HepG2 (cell line): ENCODE data around the gene SPN. TPM values are rescaled to one million over a fixed set of nuclear protein-coding genes. Genes with fewer than 3 reads are reported as not detected.

ENCODE experiments used
- ATF7 ChIP-seq, 2 experiments: fragments of 450-650 bp in 1 of 2; sonication (generic) in 1 of 2; formaldehyde crosslinking in 1 of 2; IDR thresholded peaks; 2 replicates each; pipeline versions ENCODE4 v1.4.0 to v1.6.1; 2016 to 2020; ENCODE audit warnings: antibody characterized with exemption in 1 of 2, mild to moderate bottlenecking in 1 of 2, missing genetic modification reagents in 1 of 2
- CHD4 ChIP-seq: fragments of 200-600 bp; sonication (generic); IDR thresholded peaks from 2 replicates; pipeline ENCODE4 v1.7.0; 2017; ENCODE audit warnings: mild to moderate bottlenecking, low read length, borderline replicate concordance
- DNMT3B ChIP-seq: conservative IDR thresholded peaks from 2 replicates; pipeline ENCODE4 v1.6.1; 2016; ENCODE audit warnings: missing biosample characterization, control low read depth
- ELF1 ChIP-seq: sonication (generic); formaldehyde crosslinking; IDR thresholded peaks from 2 replicates; pipeline ENCODE4 v1.4.0; 2020; ENCODE audit warnings: missing genetic modification reagents
- GLI4 ChIP-seq: sonication (generic); formaldehyde crosslinking; IDR thresholded peaks from 2 replicates; pipeline ENCODE4 v1.5.1; 2020; ENCODE audit warnings: missing genetic modification reagents, mild to moderate bottlenecking, moderate library complexity, borderline replicate concordance
- HMG20B ChIP-seq: conservative IDR thresholded peaks from 2 replicates; pipeline ENCODE4 v1.6.1; 2016; ENCODE audit warnings: missing genetic modification reagents, missing compliant biosample characterization
- MEF2D ChIP-seq: sonication (generic); formaldehyde crosslinking; IDR thresholded peaks from 2 replicates; pipeline ENCODE4 v1.5.1; 2020; ENCODE audit warnings: mild to moderate bottlenecking, missing genetic modification reagents
- RBM22 ChIP-seq: fragments of 200-400 bp; formaldehyde crosslinking; optimal IDR thresholded peaks from 2 replicates; pipeline ENCODE3; 2017; ENCODE audit warnings: mild to moderate bottlenecking, low read length, moderate library complexity
- SNAI1 ChIP-seq: sonication (generic); formaldehyde crosslinking; IDR thresholded peaks from 2 replicates; pipeline ENCODE4 v1.5.0; 2020; ENCODE audit warnings: mild to moderate bottlenecking, missing genetic modification reagents, borderline replicate concordance
- TRIM24 ChIP-seq: sonication (generic); formaldehyde crosslinking; IDR thresholded peaks from 2 replicates; pipeline ENCODE4 v1.8.0; 2022; ENCODE audit warnings: mild to moderate bottlenecking, missing genetic modification reagents
- YEATS4 ChIP-seq: sonication (generic); formaldehyde crosslinking; IDR thresholded peaks from 2 replicates; pipeline ENCODE4 v1.4.0; 2020; ENCODE audit warnings: missing genetic modification reagents, borderline replicate concordance
- ZNF18 ChIP-seq: sonication (generic); formaldehyde crosslinking; IDR thresholded peaks from 2 replicates; pipeline ENCODE4 v1.8.0; 2022; ENCODE audit warnings: mild to moderate bottlenecking, missing genetic modification reagents; ENCODE audit not compliant: insufficient replicate concordance
- ZNF24 ChIP-seq: fragments of 450-650 bp; IDR thresholded peaks from 2 replicates; pipeline ENCODE4 v1.6.1; 2017; ENCODE audit warnings: antibody characterized with exemption, mild to moderate bottlenecking
- ZNF33A ChIP-seq: sonication (generic); formaldehyde crosslinking; IDR thresholded peaks from 2 replicates; pipeline ENCODE4 v1.5.1; 2020; ENCODE audit warnings: missing genetic modification reagents, mild to moderate bottlenecking, moderate library complexity, borderline replicate concordance
- ZNF414 ChIP-seq: sonication (generic); formaldehyde crosslinking; IDR thresholded peaks from 2 replicates; pipeline ENCODE4 v1.5.0; 2020; ENCODE audit warnings: missing genetic modification reagents
- ZNF549 ChIP-seq: sonication (generic); formaldehyde crosslinking; IDR thresholded peaks from 2 replicates; pipeline ENCODE4 v1.5.0; 2020; ENCODE audit warnings: missing genetic modification reagents
- ZNF567 ChIP-seq: sonication (generic); formaldehyde crosslinking; IDR thresholded peaks from 2 replicates; pipeline ENCODE4 v1.8.1; 2023; ENCODE audit warnings: mild to moderate bottlenecking, missing genetic modification reagents, borderline replicate concordance
- ZNF713 ChIP-seq: sonication (generic); formaldehyde crosslinking; IDR thresholded peaks from 2 replicates; pipeline ENCODE4 v1.4.0; 2020; ENCODE audit warnings: mild to moderate bottlenecking, missing genetic modification reagents
- ZNF749 ChIP-seq: sonication (generic); formaldehyde crosslinking; IDR thresholded peaks from 2 replicates; pipeline ENCODE4 v1.8.0; 2022; ENCODE audit warnings: mild to moderate bottlenecking, missing genetic modification reagents, moderate library complexity, borderline replicate concordance
- ZNF766 ChIP-seq: sonication (generic); formaldehyde crosslinking; IDR thresholded peaks from 2 replicates; pipeline ENCODE4 v1.5.0; 2020; ENCODE audit warnings: missing genetic modification reagents, borderline replicate concordance
- ZNF772 ChIP-seq: sonication (generic); formaldehyde crosslinking; IDR thresholded peaks from 2 replicates; pipeline ENCODE4 v1.5.0; 2020; ENCODE audit warnings: mild to moderate bottlenecking, missing genetic modification reagents
- ZSCAN25 ChIP-seq: sonication (generic); formaldehyde crosslinking; IDR thresholded peaks from 2 replicates; pipeline ENCODE4 v1.8.0; 2022; ENCODE audit warnings: mild to moderate bottlenecking, missing genetic modification reagents
- polyA plus RNA-seq, 8 experiments: library from polyadenylated mRNA; depleted of rRNA in 3 of 8; stranded (reverse) in 7 of 8; unstranded in 1 of 8; fragments of >200 nt; fragmentation: Illumina TruSeq in 4 of 8; extraction: Trizol in 4 of 8; gene quantifications; 2 replicates each; pipeline versions ENCODE4 v1.2.1 to v1.2.3, GENCODE V29; 2011 to 2016; ENCODE audit warnings: low read depth in 4 of 8, missing spikeins in 1 of 8, mixed read lengths in 1 of 8; ENCODE audit not compliant: insufficient read depth in 1 of 8
- total RNA-seq, 5 experiments: library from RNA; depleted of rRNA; stranded (reverse); fragments of >200 nt; fragmentation: Illumina TruSeq; extraction: Trizol; gene quantifications; 2 replicates each; pipeline ENCODE4 v1.2.3, GENCODE V29; 2016; ENCODE audit warnings: low read depth in 1 of 5
- TF ChIP-seq, protein P1 (sequence below): IDR thresholded peaks from 2 replicates; pipeline ENCODE4 v1.6.1; 2016
- TF ChIP-seq, protein P2 (sequence below): sonication (generic); formaldehyde crosslinking; IDR thresholded peaks from 2 replicates; pipeline ENCODE4 v1.9.0; 2021; ENCODE audit warnings: missing genetic modification reagents, mild to moderate bottlenecking, borderline replicate concordance
- TF ChIP-seq, protein P3 (sequence below): sonication (generic); formaldehyde crosslinking; IDR thresholded peaks from 2 replicates; pipeline ENCODE4 v1.4.0; 2020; ENCODE audit warnings: mild to moderate bottlenecking, missing genetic modification reagents

SPN gene
- total and polyA plus RNA-seq, 2 of the 13 experiments (the other 11 are each of a cell fraction or from before 2014, with no cell fraction given): 0.22 to 1.6 TPM

- TF ChIP-seq ZNF414 (CRISPR knock-in tag) (no peak), ZNF567 (peak; percentile 67; the same call in 1 of the 2 replicates), ZNF713 (CRISPR knock-in tag) (no peak), ZNF772 (CRISPR knock-in tag) (peak; percentile 74), ZNF766 (CRISPR knock-in tag) (no peak), CHD4 (no peak), ATF7 (IDR thresholded peaks at IDR 0.05) (no peak), ATF7 (CRISPR knock-in tag; IDR thresholded peaks at IDR 0.05) (no peak), SNAI1 (CRISPR knock-in tag) (no peak), ZNF33A (CRISPR knock-in tag) (no peak), ZNF18 (CRISPR knock-in tag) (no peak), ZNF749 (no peak), DNMT3B (CRISPR knock-in tag) (no peak), ZSCAN25 (no peak), ELF1 (CRISPR knock-in tag) (no peak), ZNF549 (CRISPR knock-in tag) (no peak), RBM22 (no peak), YEATS4 (CRISPR knock-in tag) (no peak; the same call in 1 of the 2 replicates), HMG20B (CRISPR knock-in tag) (no peak), GLI4 (CRISPR knock-in tag) (peak; percentile 94), MEF2D (CRISPR knock-in tag) (no peak; the same call in 1 of the 2 replicates), ZNF24 (no peak), TRIM24 (CRISPR knock-in tag) (no peak)
- TF ChIP-seq, protein P1, sequence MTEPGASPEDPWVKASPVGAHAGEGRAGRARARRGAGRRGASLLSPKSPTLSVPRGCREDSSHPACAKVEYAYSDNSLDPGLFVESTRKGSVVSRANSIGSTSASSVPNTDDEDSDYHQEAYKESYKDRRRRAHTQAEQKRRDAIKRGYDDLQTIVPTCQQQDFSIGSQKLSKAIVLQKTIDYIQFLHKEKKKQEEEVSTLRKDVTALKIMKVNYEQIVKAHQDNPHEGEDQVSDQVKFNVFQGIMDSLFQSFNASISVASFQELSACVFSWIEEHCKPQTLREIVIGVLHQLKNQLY (CRISPR knock-in tag): no peak
- TF ChIP-seq, protein P2, sequence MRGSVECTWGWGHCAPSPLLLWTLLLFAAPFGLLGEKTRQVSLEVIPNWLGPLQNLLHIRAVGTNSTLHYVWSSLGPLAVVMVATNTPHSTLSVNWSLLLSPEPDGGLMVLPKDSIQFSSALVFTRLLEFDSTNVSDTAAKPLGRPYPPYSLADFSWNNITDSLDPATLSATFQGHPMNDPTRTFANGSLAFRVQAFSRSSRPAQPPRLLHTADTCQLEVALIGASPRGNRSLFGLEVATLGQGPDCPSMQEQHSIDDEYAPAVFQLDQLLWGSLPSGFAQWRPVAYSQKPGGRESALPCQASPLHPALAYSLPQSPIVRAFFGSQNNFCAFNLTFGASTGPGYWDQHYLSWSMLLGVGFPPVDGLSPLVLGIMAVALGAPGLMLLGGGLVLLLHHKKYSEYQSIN (CRISPR knock-in tag): no peak
- TF ChIP-seq, protein P3, sequence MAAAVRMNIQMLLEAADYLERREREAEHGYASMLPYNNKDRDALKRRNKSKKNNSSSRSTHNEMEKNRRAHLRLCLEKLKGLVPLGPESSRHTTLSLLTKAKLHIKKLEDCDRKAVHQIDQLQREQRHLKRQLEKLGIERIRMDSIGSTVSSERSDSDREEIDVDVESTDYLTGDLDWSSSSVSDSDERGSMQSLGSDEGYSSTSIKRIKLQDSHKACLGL (CRISPR knock-in tag): no peak
Observed at GRCh38 chr16:29678691-29679267, 15.7 kb downstream of the SPN start, which contains the start of gene QPRT (continued).
